ENCODE results near the gene NOL4.

NOL4 gene

GRCh38 chr18:34212511-34212910 is 12.2 kb downstream of the NOL4 start:
- H3K4me3 ChIP-seq (ENCODE audit: insufficient read length, low read depth), result no peak overlapping the region
- no peaks in the 10 kb centered on the region for H3K27me3 ChIP-seq (ENCODE audit: insufficient read depth, insufficient read length)
- H3K9me3 ChIP-seq (ENCODE audit: insufficient read depth, low read length), result no peaks in the 10 kb centered on the region
- DNase-seq (ENCODE audit: low read depth, low spot score), result no peak
- no peaks in the 10 kb centered on the region for H3K4me1 ChIP-seq (ENCODE audit: insufficient read depth, insufficient read length)
- TF ChIP-seq ZNF274 (IDR thresholded peaks at IDR 0.05; ENCODE audit: low read depth, low read length) (no peak), SUZ12 (IDR thresholded peaks at IDR 0.05; ENCODE audit: extremely low read depth, insufficient read depth, insufficient read length) (no peak), YY1 (IDR thresholded peaks at IDR 0.05; ENCODE audit: insufficient read depth, insufficient read length) (no peak)
- H3K9ac ChIP-seq (ENCODE audit: insufficient read length, low read depth), result no peak overlapping the region
- H3K36me3 ChIP-seq (ENCODE audit: insufficient read depth, insufficient read length, low read length), result no peaks in the 10 kb centered on the region

GRCh38 chr18:34207344-34207851 is 17.3 kb downstream of the NOL4 start:
- no peaks in the 10 kb centered on the region for H3K27me3 ChIP-seq (ENCODE audit: insufficient read depth, insufficient read length)
- no peaks in the 10 kb centered on the region for H3K4me1 ChIP-seq (ENCODE audit: insufficient read depth, insufficient read length)
- TF ChIP-seq SUZ12 (IDR thresholded peaks at IDR 0.05; ENCODE audit: extremely low read depth, insufficient read depth, insufficient read length) (no peak), YY1 (IDR thresholded peaks at IDR 0.05; ENCODE audit: insufficient read depth, insufficient read length) (no peak), ZNF274 (IDR thresholded peaks at IDR 0.05; ENCODE audit: low read depth, low read length) (no peak)
- no peak for DNase-seq (ENCODE audit: low read depth, low spot score)
- no peak overlapping the region for H3K4me3 ChIP-seq (ENCODE audit: insufficient read length, low read depth)
- H3K36me3 ChIP-seq (ENCODE audit: insufficient read depth, insufficient read length, low read length), result no peaks in the 10 kb centered on the region
- H3K9me3 ChIP-seq (ENCODE audit: insufficient read depth, low read length), result no peaks in the 10 kb centered on the region
- H3K9ac ChIP-seq (ENCODE audit: insufficient read length, low read depth), result no peak overlapping the region

- Histone ChIP-seq H3K36me3 (ENCODE audit: insufficient read depth, insufficient read length, low read length) (no peaks in the 10 kb centered on the region), H3K4me3 (ENCODE audit: insufficient read length, low read depth) (no peak overlapping the region), H3K9me3 (ENCODE audit: insufficient read depth, low read length) (no peaks in the 10 kb centered on the region), H3K4me1 (ENCODE audit: insufficient read depth, insufficient read length) (no peaks in the 10 kb centered on the region), H3K27me3 (ENCODE audit: insufficient read depth, insufficient read length) (no peaks in the 10 kb centered on the region), H3K9ac (ENCODE audit: insufficient read length, low read depth) (no peak overlapping the region)
- DNase-seq (ENCODE audit: low read depth, low spot score), result no peak
- TF ChIP-seq SUZ12 (IDR thresholded peaks at IDR 0.05; ENCODE audit: extremely low read depth, insufficient read depth, insufficient read length) (no peak), YY1 (IDR thresholded peaks at IDR 0.05; ENCODE audit: insufficient read depth, insufficient read length) (no peak), ZNF274 (IDR thresholded peaks at IDR 0.05; ENCODE audit: low read depth, low read length) (no peak)
Measured at GRCh38 chr18:34203866-34204265, 20.8 kb downstream of the NOL4 start.

GRCh38 chr18:34196256-34196655 is 28.5 kb downstream of the NOL4 start:
- no peaks in the 10 kb centered on the region for H3K9me3 ChIP-seq (ENCODE audit: insufficient read depth, low read length)
- TF ChIP-seq ZNF274 (IDR thresholded peaks at IDR 0.05; ENCODE audit: low read depth, low read length) (no peak), SUZ12 (IDR thresholded peaks at IDR 0.05; ENCODE audit: extremely low read depth, insufficient read depth, insufficient read length) (no peak), YY1 (IDR thresholded peaks at IDR 0.05; ENCODE audit: insufficient read depth, insufficient read length) (no peak)
- no peak overlapping the region for H3K4me3 ChIP-seq (ENCODE audit: insufficient read length, low read depth)
- H3K9ac ChIP-seq (ENCODE audit: insufficient read length, low read depth), result no peak overlapping the region
- DNase-seq (ENCODE audit: low read depth, low spot score), result no peak
- H3K4me1 ChIP-seq (ENCODE audit: insufficient read depth, insufficient read length), result no peaks in the 10 kb centered on the region
- no peaks in the 10 kb centered on the region for H3K27me3 ChIP-seq (ENCODE audit: insufficient read depth, insufficient read length)
- H3K36me3 ChIP-seq (ENCODE audit: insufficient read depth, insufficient read length, low read length), result no peaks in the 10 kb centered on the region

GRCh38 chr18:34194239-34194638 is 30.5 kb downstream of the NOL4 start:
- no peak overlapping the region for H3K4me3 ChIP-seq (ENCODE audit: insufficient read length, low read depth)
- H3K9me3 ChIP-seq (ENCODE audit: insufficient read depth, low read length), result no peaks in the 10 kb centered on the region
- H3K4me1 ChIP-seq (ENCODE audit: insufficient read depth, insufficient read length), result no peaks in the 10 kb centered on the region
- no peaks in the 10 kb centered on the region for H3K36me3 ChIP-seq (ENCODE audit: insufficient read depth, insufficient read length, low read length)
- TF ChIP-seq ZNF274 (IDR thresholded peaks at IDR 0.05; ENCODE audit: low read depth, low read length) (no peak), YY1 (IDR thresholded peaks at IDR 0.05; ENCODE audit: insufficient read depth, insufficient read length) (no peak), SUZ12 (IDR thresholded peaks at IDR 0.05; ENCODE audit: extremely low read depth, insufficient read depth, insufficient read length) (no peak)
- H3K9ac ChIP-seq (ENCODE audit: insufficient read length, low read depth), result no peak overlapping the region
- no peaks in the 10 kb centered on the region for H3K27me3 ChIP-seq (ENCODE audit: insufficient read depth, insufficient read length)
- DNase-seq (ENCODE audit: low read depth, low spot score), result no peak

- Histone ChIP-seq H3K9me3 (ENCODE audit: insufficient read depth, low read length) (no peaks in the 10 kb centered on the region), H3K27me3 (ENCODE audit: insufficient read depth, insufficient read length) (no peaks in the 10 kb centered on the region), H3K4me1 (ENCODE audit: insufficient read depth, insufficient read length) (no peaks in the 10 kb centered on the region), H3K9ac (ENCODE audit: insufficient read length, low read depth) (no peak overlapping the region), H3K36me3 (ENCODE audit: insufficient read depth, insufficient read length, low read length) (no peaks in the 10 kb centered on the region), H3K4me3 (ENCODE audit: insufficient read length, low read depth) (no peak overlapping the region)
- no peak for DNase-seq (ENCODE audit: low read depth, low spot score)
- no peak for TF ChIP-seq SUZ12 (IDR thresholded peaks at IDR 0.05; ENCODE audit: extremely low read depth, insufficient read depth, insufficient read length)
- no peak for TF ChIP-seq YY1 (IDR thresholded peaks at IDR 0.05; ENCODE audit: insufficient read depth, insufficient read length)
- no peak for TF ChIP-seq ZNF274 (IDR thresholded peaks at IDR 0.05; ENCODE audit: low read depth, low read length)
Measured at GRCh38 chr18:34189656-34190435, 34.9 kb downstream of the NOL4 start.
